ENCODE data around the gene CCDC183. TPM values are rescaled to one million over a fixed set of nuclear protein-coding genes. Genes with fewer than 3 reads are reported as not detected.
"Not testable (repeated sequence)": the region's sequence is repeated elsewhere in the genome, so short reads cannot be mapped to it uniquely, and the experiment has no call there.

CCDC183 gene
- total RNA-seq, 1 donor from 2014 or later: not detected

- ATAC-seq: no peak
Observed at GRCh38 chr9:136802321-136802720, 6.2 kb downstream of the CCDC183 start.

- not testable (repeated sequence) for ATAC-seq
Observed at GRCh38 chr9:136803009-136803550, 6.9 kb downstream of the CCDC183 start.

- ATAC-seq: no peak
Observed at GRCh38 chr9:136803551-136804508, 7.7 kb downstream of the CCDC183 start.

- ATAC-seq: no peak
Observed at GRCh38 chr9:136804509-136805206, 8.5 kb downstream of the CCDC183 start.

- no peak for ATAC-seq
Observed at GRCh38 chr9:136805207-136805740, 9.1 kb downstream of the CCDC183 start.

GRCh38 chr9:136806067-136806466 is 9.9 kb downstream of the CCDC183 start:
- ATAC-seq: no peak

- peak; percentile 2 for ATAC-seq
Observed at GRCh38 chr9:136806631-136807201, 10.6 kb downstream of the CCDC183 start.

GRCh38 chr9:136807281-136808074 is 11.3 kb downstream of the CCDC183 start, which contains the start of gene RABL6:
RABL6 (plus strand) TSS chr9:136807948; CDS start chr9:136808197, 249 bp downstream.
- peak; percentile 76 for ATAC-seq

- peak; percentile 17 for ATAC-seq
Observed at GRCh38 chr9:136808075-136808805, 12.1 kb downstream of the CCDC183 start.

GRCh38 chr9:136808806-136809158 is 12.6 kb downstream of the CCDC183 start:
- ATAC-seq: no peak

- ATAC-seq: no peak
Observed at GRCh38 chr9:136814725-136815421, 18.7 kb downstream of the CCDC183 start.

- ATAC-seq: no peak
Observed at GRCh38 chr9:136815422-136815782, 19.3 kb downstream of the CCDC183 start.

- peak; percentile 22 for ATAC-seq
Observed at GRCh38 chr9:136820971-136821825, 25.1 kb downstream of the CCDC183 start.

- ATAC-seq: no peak
Observed at GRCh38 chr9:136821826-136822544, 25.8 kb downstream of the CCDC183 start.

- ATAC-seq: peak; percentile 14
Observed at GRCh38 chr9:136823136-136824046, 27.3 kb downstream of the CCDC183 start.

GRCh38 chr9:136824496-136825225 is 28.5 kb downstream of the CCDC183 start:
- ATAC-seq: no peak
